Stimulated activated CD4-positive, alpha-beta T cell treated with anti-CD3 and anti-CD28 coated beads, Interleukin-2, amount 100 ng/mL, for 48 hours (primary cell): Measurements from ENCODE around the gene ID3.
"Not testable (repeated sequence)": the region's sequence is repeated elsewhere in the genome, so short reads cannot be mapped to it uniquely, and the experiment has no call there.

Experiments used
- DNase-seq, 2 donors: peaks; one replicate each; pipeline ENCODE4 v3.0.0-alpha.2; 2020

The ID3 gene

GRCh38 chr1:23588749-23589548 is 29.6 kb upstream of the ID3 start:
- no peak for DNase-seq

GRCh38 chr1:23585321-23586022 is 26.2 kb upstream of the ID3 start:
- no peak for DNase-seq

- not testable (repeated sequence) for DNase-seq
These were observed 24.4 kb upstream of the ID3 start for GRCh38 chr1:23583727-23584126.

- no peak for DNase-seq
These were observed 23.5 kb upstream of the ID3 start for GRCh38 chr1:23582820-23583219.

GRCh38 chr1:23581219-23581618 is 21.9 kb upstream of the ID3 start:
- DNase-seq, result no peak

- no peak for DNase-seq
These were observed 19.7 kb upstream of the ID3 start for GRCh38 chr1:23578997-23579363.

GRCh38 chr1:23578311-23578996 is 19.2 kb upstream of the ID3 start:
- DNase-seq, result no peak

GRCh38 chr1:23577056-23578004 is 18.0 kb upstream of the ID3 start:
- peak in 1 of 2 donors; percentile 31 for DNase-seq

GRCh38 chr1:23576338-23577055 is 17.2 kb upstream of the ID3 start:
- DNase-seq, result no peak

- DNase-seq, result no peak
These were observed 16.0 kb upstream of the ID3 start for GRCh38 chr1:23575226-23575810.

GRCh38 chr1:23574265-23574754 is 15.0 kb upstream of the ID3 start:
- no peak for DNase-seq

- DNase-seq, result no peak
These were observed 14.4 kb upstream of the ID3 start for GRCh38 chr1:23573574-23574182.

GRCh38 chr1:23571465-23571864 is 12.2 kb upstream of the ID3 start:
- no peak for DNase-seq

- DNase-seq, result no peak
These were observed 10.8 kb upstream of the ID3 start for GRCh38 chr1:23570001-23570691.

GRCh38 chr1:23568608-23569383 is 9.5 kb upstream of the ID3 start:
- DNase-seq, result no peak

- DNase-seq, result no peak
These were observed 8.8 kb upstream of the ID3 start for GRCh38 chr1:23567996-23568607.

GRCh38 chr1:23567629-23567995 is 8.3 kb upstream of the ID3 start:
- DNase-seq, result no peak

- DNase-seq, result no peak
These were observed 7.0 kb upstream of the ID3 start for GRCh38 chr1:23566304-23566703.

GRCh38 chr1:23565776-23566175 is 6.5 kb upstream of the ID3 start:
- no peak for DNase-seq
